Stimulated activated memory B cell treated with anti-CD40 and anti-IgM and Interleukin-4, amounts not matched to agents 10 μg/mL and 1 μg/mL and 100 μg/mL, for 72 hours (primary cell): ENCODE measurements around the gene ARHGAP32.
"Not testable (repeated sequence)": the region's sequence is repeated elsewhere in the genome, so short reads cannot be mapped to it uniquely, and the experiment has no call there.

Experiments used
- ATAC-seq: fragments of 150-1000 bp; cut with Tn5 transposase; 2 replicates; pipeline ENCODE4 v1.10.0; 2021
- H3K27ac Mint-ChIP-seq: one replicate; pipeline ENCODE4 v1.8.0; 2022; ENCODE audit warnings: mild to moderate bottlenecking, mixed read lengths
- H3K27me3 Mint-ChIP-seq: one replicate; pipeline ENCODE4 v1.8.0; 2022; ENCODE audit warnings: mixed read lengths
- H3K36me3 Mint-ChIP-seq: one replicate; pipeline ENCODE4 v1.8.0; 2022; ENCODE audit warnings: mixed read lengths
- H3K4me1 Mint-ChIP-seq: one replicate; pipeline ENCODE4 v1.8.0; 2022; ENCODE audit warnings: mixed read lengths
- H3K4me3 Mint-ChIP-seq: one replicate; pipeline ENCODE4 v1.8.0; 2022; ENCODE audit warnings: mild to moderate bottlenecking, moderate library complexity, mixed read lengths
- H3K9me3 Mint-ChIP-seq: one replicate; pipeline ENCODE4 v1.8.0; 2022; ENCODE audit warnings: mixed read lengths

Gene ARHGAP32

DNA sequence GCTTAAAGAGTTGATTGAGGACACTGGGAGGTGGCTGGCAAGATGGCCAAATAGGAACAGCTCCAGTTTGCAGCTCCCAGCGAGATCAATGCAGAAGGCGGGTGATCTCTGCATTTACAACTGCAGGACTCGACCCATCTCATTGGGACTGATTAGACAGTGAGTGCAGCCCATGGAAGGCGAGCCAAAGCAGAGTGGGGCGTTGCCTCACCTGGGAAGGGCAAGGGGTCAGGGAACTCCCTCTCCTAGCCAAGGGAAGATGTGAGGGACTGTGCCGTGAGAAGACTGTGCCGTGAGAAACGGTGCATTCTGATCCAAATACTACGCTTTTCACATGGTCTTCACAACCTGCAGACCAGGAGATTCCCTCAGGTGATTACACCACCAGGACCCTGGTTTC, 36.4 kb downstream of the ARHGAP32 start:
- Mint-ChIP-seq H3K27me3 (no peaks in the 10 kb centered on the region), H3K4me3 (no peak overlapping the region), H3K4me1 (no peaks in the 10 kb centered on the region), H3K9me3 (peaks cover 19% of the 10 kb centered on the region), H3K27ac (no peak overlapping the region), H3K36me3 (no peaks in the 10 kb centered on the region)
- no peak for ATAC-seq

DNA sequence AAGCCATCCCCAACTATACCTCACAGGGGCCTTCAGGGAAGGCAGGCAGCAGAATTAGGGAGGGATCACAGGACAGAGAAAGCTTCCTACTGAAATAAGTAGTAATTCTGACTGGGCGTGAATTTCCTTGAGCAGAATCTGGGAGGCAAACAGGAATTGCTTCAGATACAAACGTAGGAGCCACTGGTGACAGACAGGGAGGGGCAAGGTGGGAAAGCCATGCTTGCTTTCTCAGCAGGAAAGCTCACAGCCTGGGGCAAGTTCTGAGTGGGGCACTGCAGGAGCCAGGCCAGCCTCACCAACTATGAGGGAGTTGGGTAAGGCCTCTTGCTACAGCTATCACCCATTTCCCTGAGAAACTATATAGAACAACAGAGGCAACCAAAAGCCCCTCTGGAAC, 43.6 kb downstream of the ARHGAP32 start:
- Mint-ChIP-seq H3K4me3 (no peak overlapping the region), H3K9me3 (peaks cover 26% of the 10 kb centered on the region), H3K27ac (no peak overlapping the region), H3K27me3 (peaks cover 9% of the 10 kb centered on the region), H3K4me1 (no peaks in the 10 kb centered on the region), H3K36me3 (peaks cover 9% of the 10 kb centered on the region)
- ATAC-seq: no peak

DNA sequence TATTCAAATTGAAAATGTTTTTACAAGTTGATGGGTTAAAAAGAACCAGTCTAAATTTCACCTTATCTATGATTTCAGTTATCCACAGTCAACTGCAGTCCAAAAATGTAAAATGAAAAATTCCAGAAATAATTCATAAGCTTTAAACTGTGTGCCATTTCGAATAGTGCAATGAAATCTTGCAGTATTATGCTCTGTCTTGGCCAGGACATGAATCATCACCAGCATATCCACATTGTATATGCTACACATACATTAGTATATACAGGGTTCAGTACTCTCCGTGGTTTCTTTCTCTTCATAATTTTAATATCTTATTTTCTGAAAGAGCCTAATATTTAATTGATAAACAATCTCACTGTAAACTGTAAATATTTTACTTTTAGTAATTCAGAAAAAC, 45.9 kb downstream of the ARHGAP32 start:
- no peak overlapping the region for H3K27ac Mint-ChIP-seq
- peaks cover 9% of the 10 kb centered on the region for H3K27me3 Mint-ChIP-seq
- no peak overlapping the region for H3K4me3 Mint-ChIP-seq
- H3K9me3 Mint-ChIP-seq: peaks cover 19% of the 10 kb centered on the region
- no peak for ATAC-seq
- no peaks in the 10 kb centered on the region for H3K4me1 Mint-ChIP-seq
- H3K36me3 Mint-ChIP-seq: peaks cover 9% of the 10 kb centered on the region

DNA sequence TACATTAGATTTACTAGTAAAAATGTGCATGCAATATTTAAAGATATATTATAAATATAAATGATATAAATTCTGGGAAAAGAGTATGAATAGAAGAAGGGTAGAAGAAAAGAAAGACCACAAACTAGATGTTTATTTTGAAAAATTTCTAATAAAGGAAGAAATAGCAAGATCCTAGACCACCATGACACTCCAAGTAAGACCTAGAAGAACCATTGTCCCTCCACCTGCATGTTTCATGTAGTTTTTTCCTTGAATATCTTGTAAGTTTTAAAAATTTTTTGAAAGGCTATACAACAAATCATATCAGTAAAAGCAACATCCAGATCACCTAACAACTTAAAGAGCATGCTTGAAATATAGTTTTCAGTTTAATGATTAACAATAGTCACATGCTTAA, 46.8 kb downstream of the ARHGAP32 start:
- Mint-ChIP-seq H3K27ac (no peak overlapping the region), H3K36me3 (peaks cover 9% of the 10 kb centered on the region), H3K4me1 (no peaks in the 10 kb centered on the region)

DNA sequence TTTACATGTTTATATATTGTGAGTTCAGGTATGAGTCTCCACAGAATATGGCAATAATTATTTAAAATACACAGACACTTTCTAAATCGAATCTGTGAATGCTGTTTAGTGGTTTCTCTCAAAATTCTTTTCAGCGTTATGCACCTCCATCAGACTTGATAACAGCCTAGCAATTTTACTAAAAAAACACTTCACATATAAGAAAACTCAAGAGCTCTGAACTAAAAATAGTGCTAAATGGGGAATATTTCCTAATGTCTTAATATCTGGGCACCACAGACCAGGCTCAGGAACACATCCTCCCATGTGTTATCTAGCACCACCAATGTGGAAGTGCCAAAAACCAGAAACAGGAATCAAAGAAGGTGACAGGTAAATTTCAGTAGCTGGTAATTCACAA, 47.9 kb downstream of the ARHGAP32 start:
- Mint-ChIP-seq H3K27me3 (peaks cover 3% of the 10 kb centered on the region), H3K27ac (no peak overlapping the region), H3K4me1 (no peaks in the 10 kb centered on the region), H3K36me3 (peaks cover 3% of the 10 kb centered on the region), H3K9me3 (peaks cover 8% of the 10 kb centered on the region), H3K4me3 (no peak overlapping the region)
- ATAC-seq: no peak

More for the DNA sequence above, 46.8 kb downstream of the ARHGAP32 start:
- Mint-ChIP-seq H3K27me3 (peaks cover 9% of the 10 kb centered on the region), H3K4me3 (no peak overlapping the region), H3K9me3 (peaks cover 11% of the 10 kb centered on the region)
- no peak for ATAC-seq

DNA sequence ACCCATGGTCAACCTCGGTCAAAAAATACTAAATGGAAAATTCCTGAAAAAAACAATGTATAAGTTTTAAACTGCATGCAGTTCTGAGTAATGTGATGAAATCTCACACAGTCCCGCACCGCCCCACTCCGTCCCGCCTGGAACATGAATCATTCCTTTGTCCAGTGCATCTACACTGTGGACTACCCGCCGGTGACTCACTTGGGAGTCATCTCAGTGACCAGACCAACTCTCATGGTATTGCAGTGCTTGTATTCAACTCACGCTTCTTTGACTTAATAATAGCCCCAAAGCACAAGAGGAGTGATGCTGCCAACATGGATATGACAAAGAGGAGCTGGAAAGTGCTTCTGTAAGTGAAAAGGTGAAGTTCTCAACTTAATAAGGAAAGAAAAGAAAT, 48.8 kb downstream of the ARHGAP32 start:
- H3K27me3 Mint-ChIP-seq: no peaks in the 10 kb centered on the region
- no peak overlapping the region for H3K27ac Mint-ChIP-seq
- no peaks in the 10 kb centered on the region for H3K36me3 Mint-ChIP-seq
- no peaks in the 10 kb centered on the region for H3K4me1 Mint-ChIP-seq
- no peak overlapping the region for H3K4me3 Mint-ChIP-seq
- H3K9me3 Mint-ChIP-seq: peaks cover 3% of the 10 kb centered on the region
- ATAC-seq: no peak

DNA sequence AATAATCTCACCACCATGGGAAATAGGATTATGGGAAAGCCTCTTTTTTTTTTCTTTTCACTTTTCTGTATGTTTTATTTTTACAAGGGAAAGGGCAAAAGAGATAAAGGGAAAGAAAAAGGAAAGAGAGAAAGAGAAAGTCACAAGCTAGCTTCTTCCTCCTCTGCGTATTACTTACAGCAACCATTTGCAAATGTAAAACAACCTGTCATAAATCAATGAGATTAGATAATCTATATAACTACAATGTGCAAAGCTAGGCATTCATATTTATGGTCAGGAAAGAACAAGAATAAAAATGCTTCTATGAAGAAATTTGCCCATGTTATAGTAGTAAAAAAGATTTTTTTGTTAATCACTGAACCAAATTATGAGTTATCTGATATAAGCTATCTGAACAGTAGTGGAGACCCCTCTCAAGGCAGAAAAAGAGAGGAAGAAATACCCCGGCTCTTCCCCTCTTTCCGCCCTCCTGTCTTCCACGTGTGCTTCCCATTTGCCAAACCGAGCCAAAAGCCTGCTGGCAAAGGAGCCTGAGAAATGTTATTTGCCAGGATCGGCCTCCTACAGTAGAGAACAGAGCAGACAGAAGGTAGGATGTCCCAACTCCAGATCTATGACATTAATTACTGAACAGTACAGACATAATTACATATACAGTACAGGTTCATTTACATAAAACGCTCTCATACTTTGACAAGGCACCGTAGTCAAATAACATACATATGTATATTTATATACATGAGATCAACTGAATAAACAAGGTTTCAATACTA, 50.2 kb downstream of the ARHGAP32 start:
- Mint-ChIP-seq H3K36me3 (no peaks in the 10 kb centered on the region), H3K27me3 (no peaks in the 10 kb centered on the region), H3K4me3 (no peak overlapping the region), H3K27ac (no peak overlapping the region), H3K9me3 (peaks cover 3% of the 10 kb centered on the region), H3K4me1 (no peaks in the 10 kb centered on the region)
- ATAC-seq: no peak

DNA sequence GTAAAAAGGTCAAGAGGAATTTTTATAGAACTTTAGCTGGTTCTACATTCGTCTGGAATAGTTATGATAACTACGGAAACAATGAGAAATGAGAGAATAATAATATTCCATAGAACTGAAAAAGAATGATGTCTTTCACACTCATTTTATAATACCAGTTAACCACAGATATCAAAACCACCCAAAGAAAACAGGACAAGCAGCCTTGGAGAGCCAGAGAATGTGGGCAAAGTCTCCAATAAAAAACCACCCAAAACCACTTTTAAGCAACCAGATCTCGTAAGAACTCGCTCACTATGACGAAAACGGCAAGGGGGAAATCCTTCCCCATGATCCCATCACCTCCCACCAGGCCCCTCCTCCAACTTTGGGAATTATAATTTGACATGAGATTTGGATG, 60.8 kb downstream of the ARHGAP32 start:
- H3K27me3 Mint-ChIP-seq: no peaks in the 10 kb centered on the region
- no peak overlapping the region for H3K4me3 Mint-ChIP-seq
- ATAC-seq: no peak
- H3K36me3 Mint-ChIP-seq: no peaks in the 10 kb centered on the region
- H3K27ac Mint-ChIP-seq: no peak overlapping the region
- H3K4me1 Mint-ChIP-seq: no peaks in the 10 kb centered on the region
- no peaks in the 10 kb centered on the region for H3K9me3 Mint-ChIP-seq

DNA sequence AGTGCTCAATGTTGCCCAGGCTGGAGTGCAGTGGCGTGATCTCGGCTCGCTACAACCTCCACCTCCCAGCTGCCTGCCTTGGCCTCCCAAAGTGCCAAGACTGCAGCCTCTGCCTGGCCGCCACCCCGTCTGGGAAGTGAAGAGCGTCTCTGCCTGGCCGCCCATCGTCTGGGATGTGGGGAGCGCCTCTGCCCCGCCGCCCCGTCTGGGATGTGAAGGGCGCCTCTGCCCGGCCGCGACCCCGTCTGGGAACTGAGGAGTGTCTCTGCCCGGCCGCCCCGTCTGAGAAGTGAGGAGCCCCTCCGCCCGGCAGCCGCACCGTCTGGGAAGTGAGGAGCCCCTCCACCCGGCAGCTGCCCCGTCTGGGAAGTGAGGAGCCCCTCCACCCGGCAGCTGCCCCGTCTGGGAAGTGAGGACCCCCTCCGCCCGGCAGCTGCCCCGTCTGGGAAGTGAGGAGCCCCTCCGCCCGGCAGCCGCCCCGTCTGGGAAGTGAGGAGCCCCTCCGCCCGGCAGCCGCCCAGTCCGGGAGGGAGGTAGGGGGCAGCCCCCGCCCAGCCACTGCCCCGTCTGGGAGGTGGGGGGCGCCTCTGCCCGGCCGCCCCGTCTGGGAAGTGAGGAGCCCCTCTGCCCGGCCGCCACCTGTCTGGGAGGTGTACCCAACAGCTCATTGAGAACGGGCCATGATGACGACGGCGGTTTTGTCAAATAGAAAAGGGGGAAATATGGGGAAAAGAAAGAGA, 63.1 kb downstream of the ARHGAP32 start:
- H3K4me3 Mint-ChIP-seq, ATAC-seq, H3K27ac Mint-ChIP-seq, H3K27me3 Mint-ChIP-seq, H3K9me3 Mint-ChIP-seq, H3K36me3 Mint-ChIP-seq, H3K4me1 Mint-ChIP-seq: not testable (repeated sequence)

DNA sequence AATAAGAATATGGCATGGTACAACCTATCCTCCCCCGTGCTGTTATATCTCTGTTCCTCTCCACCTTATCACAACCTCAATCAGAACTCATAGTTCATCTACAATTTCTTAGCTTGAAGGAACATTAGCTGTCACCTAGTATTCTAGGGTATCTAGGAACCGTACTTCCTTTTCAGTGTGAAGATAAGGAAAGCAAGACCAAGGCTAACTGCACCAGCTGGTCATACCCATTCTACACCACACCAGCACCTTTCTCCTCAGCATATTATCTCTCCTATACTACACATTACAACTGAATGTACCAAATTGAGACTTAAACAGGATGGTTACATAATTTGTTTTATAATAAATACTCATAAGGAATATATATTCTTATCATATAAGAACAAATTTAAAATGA, 73.1 kb downstream of the ARHGAP32 start:
- Mint-ChIP-seq H3K36me3 (no peaks in the 10 kb centered on the region), H3K9me3 (no peaks in the 10 kb centered on the region), H3K27ac (no peak overlapping the region), H3K4me3 (no peak overlapping the region), H3K27me3 (no peaks in the 10 kb centered on the region), H3K4me1 (no peaks in the 10 kb centered on the region)
- ATAC-seq: no peak

DNA sequence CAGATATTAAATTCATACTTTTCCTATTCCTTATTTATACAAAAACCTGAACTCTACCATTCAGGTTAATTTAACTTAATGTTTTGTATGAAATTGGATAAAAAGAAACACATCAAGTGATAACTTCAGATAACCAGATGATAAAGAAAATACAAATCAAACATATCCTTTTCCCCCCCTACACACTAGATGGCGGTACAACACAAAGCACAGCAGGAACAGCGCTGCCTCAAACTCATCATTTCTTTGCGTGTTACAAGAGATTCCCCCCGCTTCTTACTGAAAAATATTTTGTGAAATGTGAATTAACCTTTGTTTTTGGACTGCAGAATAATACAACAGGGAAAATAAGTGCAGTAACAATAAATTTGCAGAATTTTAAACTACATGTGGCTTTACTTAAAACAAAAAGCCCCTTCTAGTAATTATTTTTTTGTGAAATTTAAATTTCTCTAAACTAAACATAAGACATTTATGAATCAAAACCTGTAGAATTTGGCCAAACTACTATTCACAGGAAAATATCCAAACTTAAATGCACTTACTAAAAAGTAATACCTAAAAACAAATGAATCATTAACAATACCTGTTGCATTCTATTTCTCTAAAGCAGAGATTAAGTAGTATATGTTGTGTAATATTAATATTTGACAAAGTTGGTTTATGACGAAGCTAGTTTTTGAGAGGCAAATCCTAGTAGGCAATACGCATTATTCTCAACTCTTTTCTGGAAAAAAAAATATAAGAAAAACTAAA, 74.4 kb downstream of the ARHGAP32 start:
- no peak for ATAC-seq
- Mint-ChIP-seq H3K9me3 (no peaks in the 10 kb centered on the region), H3K27ac (no peak overlapping the region), H3K4me1 (no peaks in the 10 kb centered on the region), H3K27me3 (no peaks in the 10 kb centered on the region), H3K4me3 (no peak overlapping the region), H3K36me3 (no peaks in the 10 kb centered on the region)

DNA sequence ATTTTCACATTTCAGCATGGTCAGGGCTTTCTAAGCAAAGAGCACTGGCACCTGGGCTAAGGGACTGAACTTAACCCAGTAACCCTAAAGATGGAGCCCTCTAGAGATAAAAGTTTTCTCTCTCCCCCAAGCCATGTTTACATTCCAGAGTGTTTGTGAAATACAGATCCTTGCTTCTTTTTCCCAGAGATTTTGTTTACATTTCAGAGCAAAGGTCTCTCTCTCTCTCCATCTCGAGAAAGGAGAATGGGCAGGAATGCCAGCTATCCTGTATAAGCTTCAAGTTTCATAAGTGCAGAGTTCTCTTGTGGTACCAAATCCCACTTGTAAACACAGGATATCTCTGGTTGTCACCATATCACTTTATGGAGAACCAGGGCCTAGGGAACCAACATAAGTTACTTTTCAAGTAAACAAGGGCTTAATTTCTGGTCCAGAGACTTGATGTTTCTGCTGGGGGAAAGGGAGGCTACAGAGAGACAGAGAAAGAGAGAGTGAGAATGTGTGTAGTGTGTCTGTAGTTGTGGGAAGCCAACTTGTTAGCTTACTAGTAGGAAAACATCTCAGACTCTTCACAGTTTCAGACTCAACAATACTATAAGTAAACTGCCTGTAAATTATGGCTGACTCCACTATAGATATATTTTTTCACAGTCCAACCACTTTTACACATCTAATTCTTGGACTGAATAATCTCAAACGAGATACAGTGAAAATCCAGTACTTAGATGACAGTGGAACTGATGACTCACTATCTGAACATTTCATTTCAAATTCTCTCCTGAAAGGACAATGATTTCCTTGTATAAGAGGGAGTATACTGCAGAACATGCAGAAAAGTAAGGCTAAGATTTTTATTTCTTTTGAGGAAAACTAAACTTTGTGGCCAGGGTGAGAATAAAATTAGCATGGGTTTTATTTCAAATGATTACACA, 76.2 kb downstream of the ARHGAP32 start:
- ATAC-seq: no peak
- Mint-ChIP-seq H3K4me3 (no peak overlapping the region), H3K27ac (no peak overlapping the region), H3K36me3 (no peaks in the 10 kb centered on the region), H3K27me3 (no peaks in the 10 kb centered on the region), H3K4me1 (no peaks in the 10 kb centered on the region), H3K9me3 (no peaks in the 10 kb centered on the region)

DNA sequence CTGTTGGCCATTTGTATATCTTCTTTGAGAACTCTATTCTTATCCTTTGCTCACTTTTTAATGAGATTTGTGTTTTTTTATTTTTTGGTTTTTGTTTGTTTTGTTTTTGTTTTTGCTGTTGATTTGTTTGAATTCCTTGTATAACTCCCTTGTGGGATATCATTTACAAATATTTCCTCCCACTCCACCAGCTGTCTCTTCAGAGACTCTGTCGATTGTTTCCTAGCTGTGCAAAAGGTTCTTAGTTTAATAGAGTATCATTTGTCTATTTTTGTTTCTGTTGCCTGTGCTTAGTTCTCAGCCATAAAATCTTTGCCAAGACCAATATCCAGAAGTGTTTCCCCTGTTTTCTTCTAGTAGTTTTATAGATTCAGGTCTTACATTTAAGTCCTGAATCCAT, 82.4 kb downstream of the ARHGAP32 start:
- Mint-ChIP-seq H3K9me3 (peaks cover 8% of the 10 kb centered on the region), H3K4me3 (no peak overlapping the region), H3K27me3 (no peaks in the 10 kb centered on the region), H3K27ac (no peak overlapping the region), H3K36me3 (no peaks in the 10 kb centered on the region), H3K4me1 (no peaks in the 10 kb centered on the region)
- ATAC-seq: no peak

DNA sequence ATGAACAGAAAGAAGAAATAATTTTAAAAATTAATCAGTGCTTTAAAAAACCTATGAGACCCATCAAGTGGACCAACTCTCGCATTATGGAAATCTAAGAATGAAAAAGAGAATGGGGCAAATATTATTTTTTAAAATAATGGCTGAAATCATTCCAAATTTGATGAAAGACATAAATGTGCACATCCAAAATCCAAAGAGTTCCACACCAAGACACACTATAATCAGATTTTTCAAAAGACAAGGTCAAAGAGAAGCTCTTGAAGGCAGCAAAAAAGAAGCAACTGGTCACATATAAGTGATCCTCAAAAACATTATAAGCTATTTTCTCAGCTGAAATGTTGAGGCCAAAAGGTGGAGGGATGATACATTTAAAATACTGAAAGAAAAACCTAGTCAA, 85.3 kb downstream of the ARHGAP32 start:
- H3K27me3 Mint-ChIP-seq: no peaks in the 10 kb centered on the region
- no peaks in the 10 kb centered on the region for H3K4me1 Mint-ChIP-seq
- no peak overlapping the region for H3K27ac Mint-ChIP-seq
- peaks cover 12% of the 10 kb centered on the region for H3K9me3 Mint-ChIP-seq
- no peaks in the 10 kb centered on the region for H3K36me3 Mint-ChIP-seq
- ATAC-seq: no peak
- H3K4me3 Mint-ChIP-seq: no peak overlapping the region

DNA sequence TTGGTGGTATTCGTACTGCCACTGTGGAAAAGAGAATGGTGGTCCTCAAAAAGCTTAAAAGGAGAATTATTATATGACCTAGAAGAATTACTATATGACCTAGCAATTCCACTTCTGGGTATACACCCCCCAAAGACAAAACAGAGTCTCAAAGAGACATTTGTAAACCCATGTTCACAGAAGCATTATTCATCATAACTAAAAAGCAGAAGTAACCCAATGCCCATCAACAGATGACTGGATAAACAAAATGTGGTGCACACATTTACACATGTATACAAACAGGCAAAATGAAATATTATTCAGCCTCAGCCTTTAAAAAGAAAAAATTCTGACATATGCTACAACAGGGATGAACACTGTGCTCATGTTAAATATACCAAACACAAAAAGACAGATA, 89.4 kb downstream of the ARHGAP32 start:
- peaks cover 7% of the 10 kb centered on the region for H3K27me3 Mint-ChIP-seq
- H3K4me1 Mint-ChIP-seq: no peaks in the 10 kb centered on the region
- H3K4me3 Mint-ChIP-seq: no peak overlapping the region
- peaks cover under 1% of the 10 kb centered on the region for H3K36me3 Mint-ChIP-seq
- ATAC-seq: no peak
- peaks cover 16% of the 10 kb centered on the region for H3K9me3 Mint-ChIP-seq
- no peak overlapping the region for H3K27ac Mint-ChIP-seq
